ENCODE measurements around the gene CCNT2. TPM values are rescaled to one million over a fixed set of nuclear protein-coding genes. Genes with fewer than 3 reads are reported as not detected.

The CCNT2 gene
- total RNA-seq, 1 experiment from 2014 or later, result 29.6 TPM

GRCh38 chr2:134934150-134934549 lies 15.5 kb downstream of the CCNT2 start:
- ChIA-PET CTCF (no interaction called here), POLR2A (no interaction called here)
- in situ Hi-C loops (cut with HindIII; ENCODE audit: low pct_unique_long_range_greater_than_20kb, low sequenced_read_pairs) (no loop called here), intact Hi-C loops (cut with micrococcal nuclease; ENCODE audit: unreplicated experiment) (no loop called here)
- no peaks in the 10 kb centered on the region; the same call in 1 of the 2 replicates for H3K4me1 ChIP-seq (ENCODE audit: control insufficient read depth, insufficient read depth, low read length)
- H3K27ac ChIP-seq (ENCODE audit: low read length), result no peak overlapping the region
- no peak overlapping the region for H3K4me3 ChIP-seq (ENCODE audit: low read depth in 2 of 2, low read length in 2 of 2)
- BruUV-seq (replicated peaks), result no TSS peak
- no peak for ATAC-seq
- no peak for DNase-seq (ENCODE audit: low read depth, low spot score)
- H3K9me3 ChIP-seq (ENCODE audit: control insufficient read depth, insufficient read depth, low read depth, low read length), result no peaks in the 10 kb centered on the region
- no peaks in the 10 kb centered on the region for H3K27me3 ChIP-seq (ENCODE audit: control insufficient read depth, insufficient read depth, low read length)
- TF ChIP-seq REST (IDR thresholded peaks at IDR 0.05; ENCODE audit: insufficient read depth in 1 of 2, low read depth in 2 of 2, low read length in 1 of 2) (no peak), TCF7L2 (IDR thresholded peaks at IDR 0.05; ENCODE audit: low read depth, low read length) (no peak), CTCF (IDR thresholded peaks at IDR 0.05) (no peak), SIN3A (IDR thresholded peaks at IDR 0.05; ENCODE audit: borderline replicate concordance, insufficient read depth, low read depth, low read length) (no peak), POLR2AphosphoS5 (IDR thresholded peaks at IDR 0.05; ENCODE audit: low read depth, low read length) (no peak)
- peaks cover 15% of the 10 kb centered on the region; the same call in 1 of the 2 replicates for H3K36me3 ChIP-seq (ENCODE audit: control insufficient read depth, insufficient read depth, low read length)

- intact Hi-C loops (cut with micrococcal nuclease; ENCODE audit: unreplicated experiment), result no loop called here
- POLR2A ChIA-PET, result no interaction called here
- Histone ChIP-seq H3K4me1 (ENCODE audit: control insufficient read depth, insufficient read depth, low read length) (no peaks in the 10 kb centered on the region; the same call in 1 of the 2 replicates), H3K27me3 (ENCODE audit: control insufficient read depth, insufficient read depth, low read length) (no peaks in the 10 kb centered on the region), H3K36me3 (ENCODE audit: control insufficient read depth, insufficient read depth, low read length) (peaks cover 15% of the 10 kb centered on the region; the same call in 1 of the 2 replicates), H3K4me3 (ENCODE audit: low read depth in 2 of 2, low read length in 2 of 2) (no peak overlapping the region), H3K9me3 (ENCODE audit: control insufficient read depth, insufficient read depth, low read depth, low read length) (no peaks in the 10 kb centered on the region), H3K27ac (ENCODE audit: low read length) (no peak overlapping the region)
- ATAC-seq (no peak), DNase-seq (ENCODE audit: low read depth, low spot score) (no peak)
- TF ChIP-seq POLR2AphosphoS5 (IDR thresholded peaks at IDR 0.05; ENCODE audit: low read depth, low read length), result no peak
- CTCF ChIA-PET, result no interaction called here
- TSS peak; percentile 1 for BruUV-seq (replicated peaks)
- in situ Hi-C loops (cut with HindIII; ENCODE audit: low pct_unique_long_range_greater_than_20kb, low sequenced_read_pairs), result no loop called here
Observed at GRCh38 chr2:134934641-134935040, 16.0 kb downstream of the CCNT2 start.

DNA sequence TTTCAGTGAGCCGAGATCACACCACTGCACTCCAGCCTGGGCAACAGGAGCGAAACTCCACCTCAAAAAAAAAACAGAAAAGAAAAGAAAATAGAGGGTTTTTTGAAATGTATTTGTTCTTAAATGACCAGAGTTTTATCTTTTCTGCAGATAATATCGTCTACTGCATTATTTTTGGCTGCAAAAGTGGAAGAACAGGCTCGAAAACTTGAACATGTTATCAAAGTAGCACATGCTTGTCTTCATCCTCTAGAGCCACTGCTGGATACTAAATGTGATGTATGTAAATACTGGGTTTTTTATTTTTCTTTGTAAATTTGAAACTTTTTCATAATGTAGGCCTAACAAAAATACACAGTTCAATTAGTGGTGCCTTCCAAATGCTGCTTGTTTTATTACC lies 18.1 kb downstream of the CCNT2 start:
- POLR2A ChIA-PET, result no interaction called here

More for the DNA sequence above, 18.1 kb downstream of the CCNT2 start:
- H3K27ac ChIP-seq (ENCODE audit: low read length), result no peak overlapping the region
- intact Hi-C loops (cut with micrococcal nuclease; ENCODE audit: unreplicated experiment), result no loop called here
- peaks cover 21% of the 10 kb centered on the region for H3K36me3 ChIP-seq (ENCODE audit: control insufficient read depth, insufficient read depth, low read length)
- H3K4me1 ChIP-seq (ENCODE audit: control insufficient read depth, insufficient read depth, low read length), result no peaks in the 10 kb centered on the region; the same call in 1 of the 2 replicates
- DNase-seq (ENCODE audit: low read depth, low spot score) (no peak), ATAC-seq (no peak)
- H3K27me3 ChIP-seq (ENCODE audit: control insufficient read depth, insufficient read depth, low read length), result no peaks in the 10 kb centered on the region
- no peak for TF ChIP-seq SIN3A (IDR thresholded peaks at IDR 0.05; ENCODE audit: borderline replicate concordance, insufficient read depth, low read depth, low read length)
- no peak for TF ChIP-seq CTCF (IDR thresholded peaks at IDR 0.05)
- TF ChIP-seq POLR2AphosphoS5 (IDR thresholded peaks at IDR 0.05; ENCODE audit: low read depth, low read length), result no peak
- no peak for TF ChIP-seq REST (IDR thresholded peaks at IDR 0.05; ENCODE audit: insufficient read depth in 1 of 2, low read depth in 2 of 2, low read length in 1 of 2)
- TF ChIP-seq TCF7L2 (IDR thresholded peaks at IDR 0.05; ENCODE audit: low read depth, low read length), result no peak
- in situ Hi-C loops (cut with HindIII; ENCODE audit: low pct_unique_long_range_greater_than_20kb, low sequenced_read_pairs), result no loop called here
- CTCF ChIA-PET, result no interaction called here
- H3K4me3 ChIP-seq (ENCODE audit: low read depth in 2 of 2, low read length in 2 of 2), result no peak overlapping the region
- no TSS peak for BruUV-seq (replicated peaks)
- H3K9me3 ChIP-seq (ENCODE audit: control insufficient read depth, insufficient read depth, low read depth, low read length), result no peaks in the 10 kb centered on the region
